Liver (tissue), 9 donors: ENCODE measurements around the gene PYGM. TPM values are rescaled to one million over a fixed set of nuclear protein-coding genes. Genes with fewer than 3 reads are reported as not detected.

Source experiments
- DNase-seq: peaks from one replicate; pipeline ENCODE4 v3.0.0-alpha.2; 2017; ENCODE audit warnings: low spot score
- H3K27ac ChIP-seq, 2 donors: one replicate each; pipeline ENCODE4 v1.7.0; 2013; ENCODE audit warnings: inconsistent platforms in 2 of 2, low read length in 2 of 2, control low read depth in 1 of 2, low read depth in 1 of 2, mild to moderate bottlenecking in 1 of 2
- H3K27me3 ChIP-seq, 4 donors: one replicate each; pipeline versions ENCODE4 v1.6.1 to v1.7.0; 2013; ENCODE audit warnings: low read length in 3 of 4, inconsistent platforms in 1 of 4, mild to moderate bottlenecking in 1 of 4, moderate library complexity in 1 of 4; ENCODE audit not compliant: control insufficient read depth in 4 of 4, insufficient read depth in 4 of 4
- H3K36me3 ChIP-seq, 4 donors: one replicate each; pipeline versions ENCODE4 v1.6.1 to v1.7.0; 2013; ENCODE audit warnings: low read length in 3 of 4, mild to moderate bottlenecking in 3 of 4, low read depth in 1 of 4, moderate library complexity in 1 of 4; ENCODE audit not compliant: control insufficient read depth in 4 of 4, insufficient read depth in 3 of 4
- H3K4me1 ChIP-seq, 4 donors: one replicate each; pipeline versions ENCODE4 v1.6.1 to v1.7.0; 2013; ENCODE audit warnings: low read length in 3 of 4, mild to moderate bottlenecking in 3 of 4, moderate library complexity in 1 of 4; ENCODE audit not compliant: control insufficient read depth in 4 of 4, insufficient read depth in 4 of 4
- H3K4me3 ChIP-seq, 3 donors: one replicate each; pipeline versions ENCODE4 v1.6.1 to v1.7.0; 2013; ENCODE audit warnings: low read length in 3 of 3, control low read depth in 1 of 3, low read depth in 1 of 3, mild to moderate bottlenecking in 1 of 3
- H3K9ac ChIP-seq, 2 donors: one replicate each; pipeline ENCODE4 v1.7.0; 2013; ENCODE audit warnings: low read length in 2 of 2, mild to moderate bottlenecking in 2 of 2, moderate library complexity in 2 of 2, control low read depth in 1 of 2, low read depth in 1 of 2
- H3K9me3 ChIP-seq, 4 donors: one replicate each; pipeline versions ENCODE4 v1.6.1 to v1.7.0; 2013; ENCODE audit warnings: low read length in 3 of 4; ENCODE audit not compliant: control insufficient read depth in 4 of 4
- ATF3 ChIP-seq: IDR thresholded peaks from 2 replicates; pipeline ENCODE4 v1.6.1; 2016; ENCODE audit warnings: antibody characterized with exemption
- CTCF ChIP-seq: fragments of 150-350 bp; IDR thresholded peaks from 2 replicates; pipeline ENCODE4 v1.5.1; 2017; ENCODE audit warnings: improper control_type of control experiment, low read depth, low read length; ENCODE audit not compliant: missing input control
- EGR1 ChIP-seq, 2 donors: IDR thresholded peaks; 2 replicates each; pipeline ENCODE4 v1.6.1; 2016 to 2018; ENCODE audit warnings: antibody characterized with exemption in 2 of 2, low read depth in 2 of 2
- FOXA1 ChIP-seq: IDR thresholded peaks from 2 replicates; pipeline ENCODE4 v1.6.1; 2016; ENCODE audit warnings: antibody characterized with exemption
- FOXA2 ChIP-seq: IDR thresholded peaks from 2 replicates; pipeline ENCODE4 v1.6.1; 2016; ENCODE audit warnings: antibody characterized with exemption
- GABPA ChIP-seq, 2 donors: IDR thresholded peaks in 1 of 2; conservative IDR thresholded peaks in 1 of 2; 2 replicates each; pipeline ENCODE4 v1.6.1; 2016; ENCODE audit warnings: antibody characterized with exemption in 2 of 2, mild to moderate bottlenecking in 1 of 2, moderate library complexity in 1 of 2
- HNF4A ChIP-seq, 2 donors: conservative IDR thresholded peaks; 2 replicates each; pipeline ENCODE4 v1.6.1; 2016; ENCODE audit warnings: antibody characterized with exemption in 2 of 2, mild to moderate bottlenecking in 2 of 2
- HNF4G ChIP-seq: IDR thresholded peaks from 2 replicates; pipeline ENCODE4 v1.6.1; 2016; ENCODE audit warnings: antibody characterized with exemption
- JUND ChIP-seq, 2 donors: IDR thresholded peaks; 2 replicates each; pipeline ENCODE4 v1.6.1; 2016; ENCODE audit warnings: antibody characterized with exemption in 2 of 2
- MAX ChIP-seq: IDR thresholded peaks from 2 replicates; pipeline ENCODE4 v1.6.1; 2016; ENCODE audit warnings: antibody characterized with exemption
- NR2F2 ChIP-seq: IDR thresholded peaks from 2 replicates; pipeline ENCODE4 v1.6.1; 2016; ENCODE audit warnings: antibody characterized with exemption
- RAD21 ChIP-seq, 2 donors: IDR thresholded peaks; 2 replicates each; pipeline ENCODE4 v1.6.1; 2016; ENCODE audit warnings: antibody characterized with exemption in 2 of 2, mild to moderate bottlenecking in 2 of 2
- REST ChIP-seq: IDR thresholded peaks from 2 replicates; pipeline ENCODE4 v1.6.1; 2016; ENCODE audit warnings: antibody characterized with exemption, mild to moderate bottlenecking
- RXRA ChIP-seq, 2 donors: IDR thresholded peaks; 2 replicates each; pipeline ENCODE4 v1.6.1; 2017 to 2018; ENCODE audit warnings: antibody characterized with exemption in 2 of 2, mild to moderate bottlenecking in 1 of 2
- SP1 ChIP-seq: IDR thresholded peaks from 2 replicates; pipeline ENCODE4 v1.6.1; 2018; ENCODE audit warnings: antibody characterized with exemption, mild to moderate bottlenecking
- TAF1 ChIP-seq: conservative IDR thresholded peaks from 2 replicates; pipeline ENCODE4 v1.6.1; 2016; ENCODE audit warnings: antibody characterized with exemption, mild to moderate bottlenecking
- YY1 ChIP-seq: IDR thresholded peaks from 2 replicates; pipeline ENCODE4 v1.6.1; 2016; ENCODE audit warnings: antibody characterized with exemption, mild to moderate bottlenecking
- ZBTB33 ChIP-seq: IDR thresholded peaks from 2 replicates; pipeline ENCODE4 v1.6.1; 2016; ENCODE audit warnings: antibody characterized with exemption
- WGBS: extraction: QIAGEN DNeasy Blood & Tissue Kit; methylation state at CpG from one replicate; pipeline ENCODE4 v1.1.7; 2013; 5-methylcytosine and 5-hydroxymethylcytosine counted together
- polyA plus RNA-seq, 2 donors: library from polyadenylated mRNA; stranded (reverse) in 1 of 2; unstranded in 1 of 2; fragments of 200-250 nt in 1 of 2; fragments of >200 nt in 1 of 2; fragmentation: Nextera tagmentation in 1 of 2; extraction: Ambion mirVana in 1 of 2; gene quantifications; one replicate each; pipeline versions ENCODE4 v1.2.1 to v1.2.3, GENCODE V29; 2013 to 2015
- total RNA-seq, 2 donors: library from RNA; depleted of rRNA; stranded (reverse); fragments of >200 nt; gene quantifications; one replicate each; pipeline ENCODE4 v1.2.3, GENCODE V29; 2014
- donor health status: healthy.
- donor health status: healthy.
- donor health status: healthy.
- donor health status: healthy.
- donor health status: healthy.

Gene PYGM
- total and polyA plus RNA-seq, 4 donors, result 0.23 to 1.3 (median 0.29) TPM

GRCh38 chr11:64765291-64765850, 5.6 kb upstream of the PYGM start (continued):
- no peak for TF ChIP-seq REST
- TF ChIP-seq HNF4A (conservative IDR thresholded peaks at IDR 0.05), result no peak

- 90% methylated on average over 8 of the region's 8 CpGs for WGBS
- Histone ChIP-seq H3K36me3 (peaks cover 31 to 68% (median 51%) of the 10 kb centered on the region in 4 donors), H3K4me3 (no peak overlapping the region), H3K27me3 (no peaks in the 10 kb centered on the region), H3K27ac (no peak overlapping the region), H3K9me3 (no peaks in the 10 kb centered on the region), H3K9ac (no peak overlapping the region), H3K4me1 (peaks cover 0 to 7% (median 0%) of the 10 kb centered on the region in 4 donors)
- no peak for DNase-seq
- TF ChIP-seq FOXA1 (no peak), RAD21 (IDR thresholded peaks at IDR 0.05) (no peak), REST (no peak), RXRA (IDR thresholded peaks at IDR 0.05) (no peak), HNF4A (conservative IDR thresholded peaks at IDR 0.05) (no peak), SP1 (no peak), FOXA2 (no peak), GABPA (IDR thresholded peaks at IDR 0.05 in 1 of 2, conservative IDR thresholded peaks at IDR 0.05 in 1 of 2) (no peak), MAX (no peak), YY1 (no peak), HNF4G (no peak), ZBTB33 (no peak), TAF1 (no peak), CTCF (no peak), ATF3 (no peak), EGR1 (IDR thresholded peaks at IDR 0.05; ENCODE audit: low read depth in 2 of 2) (no peak), JUND (IDR thresholded peaks at IDR 0.05) (no peak), NR2F2 (no peak)
Observed at GRCh38 chr11:64764753-64765152, 5.0 kb upstream of the PYGM start.
